MM.1S (cell line): Measurements from ENCODE around the gene SLAIN1.

Experiments
- DNase-seq: peaks from one replicate; pipeline ENCODE4 v3.0.0-alpha.2; 2015
- H2AFZ ChIP-seq: fragments of 300-600 bp; sonication (generic); 2 replicates; pipeline ENCODE4 v1.6.0; 2016; ENCODE audit warnings: antibody characterized with exemption, low read length
- H3F3A ChIP-seq: fragments of 300-600 bp; sonication (generic); 2 replicates; pipeline ENCODE4 v1.6.1; 2016; ENCODE audit warnings: mild to moderate bottlenecking, antibody characterized with exemption, low read length, moderate library complexity, mixed read lengths; ENCODE audit not compliant: insufficient read depth
- H3K27ac ChIP-seq: fragments of 300-600 bp; sonication (generic); 2 replicates; pipeline ENCODE4 v1.5.1; 2016; ENCODE audit warnings: mild to moderate bottlenecking, low read length
- H3K27me3 ChIP-seq: fragments of 300-600 bp; sonication (generic); replicated peaks from 2 replicates; pipeline ENCODE4 v1.6.0; 2016; ENCODE audit warnings: low read length; ENCODE audit not compliant: insufficient read depth
- H3K36me3 ChIP-seq: fragments of 300-600 bp; sonication (generic); replicated peaks from 2 replicates; pipeline ENCODE4 v1.6.1; 2016; ENCODE audit warnings: mild to moderate bottlenecking, low read length, mixed read lengths; ENCODE audit not compliant: insufficient read depth
- H3K4me1 ChIP-seq: fragments of 300-600 bp; sonication (generic); 2 replicates; pipeline ENCODE4 v1.6.1; 2016; ENCODE audit warnings: low read length, mixed read lengths
- H3K4me2 ChIP-seq: fragments of 300-600 bp; sonication (generic); 2 replicates; pipeline ENCODE4 v1.6.0; 2016; ENCODE audit warnings: low read depth, low read length
- H3K4me3 ChIP-seq: fragments of 300-600 bp; sonication (generic); 2 replicates; pipeline ENCODE4 v1.5.1; 2016; ENCODE audit warnings: low read length, mixed read lengths
- H3K79me2 ChIP-seq: fragments of 300-600 bp; sonication (generic); 2 replicates; pipeline ENCODE4 v1.6.1; 2016; ENCODE audit warnings: mixed run types, low read length, mixed read lengths
- H3K9ac ChIP-seq: fragments of 300-600 bp; sonication (generic); 2 replicates; pipeline ENCODE4 v1.6.1; 2016; ENCODE audit warnings: low read length, mixed read lengths
- H3K9me2 ChIP-seq: fragments of 300-600 bp; sonication (generic); replicated peaks from 2 replicates; pipeline ENCODE4 v1.6.1; 2016; ENCODE audit warnings: mild to moderate bottlenecking, low read length, mixed read lengths; ENCODE audit not compliant: insufficient read depth
- H3K9me3 ChIP-seq: fragments of 300-600 bp; sonication (generic); replicated peaks from 2 replicates; pipeline ENCODE4 v1.6.1; 2016; ENCODE audit warnings: mild to moderate bottlenecking, low read length, mixed read lengths; ENCODE audit not compliant: insufficient read depth
- H4K20me1 ChIP-seq: fragments of 300-600 bp; sonication (generic); 2 replicates; pipeline ENCODE4 v1.6.1; 2016; ENCODE audit warnings: mild to moderate bottlenecking, low read length, moderate library complexity, mixed read lengths; ENCODE audit not compliant: insufficient read depth
- CTCF ChIP-seq: fragments of 300-600 bp; sonication (generic); IDR thresholded peaks from 2 replicates; pipeline ENCODE4 v1.5.1; 2016; ENCODE audit warnings: antibody characterized with exemption, low read length, mixed read lengths
- EZH2 ChIP-seq: fragments of 300-600 bp; sonication (generic); optimal IDR thresholded peaks from 2 replicates; pipeline ENCODE3; 2017; ENCODE audit warnings: low read depth, mild to moderate bottlenecking, antibody characterized with exemption, low read length, mixed read lengths
- EZH2phosphoT487 ChIP-seq: fragments of 300-600 bp; sonication (generic); IDR thresholded peaks from 2 replicates; pipeline ENCODE4 v1.6.1; 2018; ENCODE audit warnings: antibody characterized with exemption, low read length

Gene SLAIN1

GRCh38 chr13:77678691-77679235 lies 18.7 kb upstream of the SLAIN1 start:
- no peaks in the 10 kb centered on the region for H3K79me2 ChIP-seq
- H3K4me2 ChIP-seq = no peak overlapping the region
- no peaks in the 10 kb centered on the region for H3K9me3 ChIP-seq
- no peak for DNase-seq
- H2AFZ ChIP-seq = no peak overlapping the region
- H3K4me3 ChIP-seq = no peak overlapping the region
- H3K9me2 ChIP-seq = no peaks in the 10 kb centered on the region
- no peaks in the 10 kb centered on the region for H4K20me1 ChIP-seq
- no peaks in the 10 kb centered on the region for H3F3A ChIP-seq
- TF ChIP-seq CTCF (no peak), EZH2phosphoT487 (no peak), EZH2 (no peak)
- no peaks in the 10 kb centered on the region for H3K36me3 ChIP-seq
- no peaks in the 10 kb centered on the region for H3K4me1 ChIP-seq
- no peak overlapping the region for H3K9ac ChIP-seq
- H3K27me3 ChIP-seq = no peaks in the 10 kb centered on the region
- no peak overlapping the region for H3K27ac ChIP-seq

GRCh38 chr13:77687799-77688198 lies 9.7 kb upstream of the SLAIN1 start:
- no peak overlapping the region for H3K27ac ChIP-seq
- TF ChIP-seq EZH2 = no peak
- TF ChIP-seq CTCF = no peak
- TF ChIP-seq EZH2phosphoT487 = no peak
- H3K4me1 ChIP-seq = no peaks in the 10 kb centered on the region
- no peak overlapping the region for H3K4me3 ChIP-seq
- no peaks in the 10 kb centered on the region for H3F3A ChIP-seq
- no peaks in the 10 kb centered on the region for H4K20me1 ChIP-seq
- H3K9me2 ChIP-seq = no peaks in the 10 kb centered on the region
- no peaks in the 10 kb centered on the region for H3K9me3 ChIP-seq
- no peak overlapping the region for H3K9ac ChIP-seq
- no peaks in the 10 kb centered on the region for H3K79me2 ChIP-seq
- no peaks in the 10 kb centered on the region for H3K36me3 ChIP-seq
- H3K27me3 ChIP-seq = no peaks in the 10 kb centered on the region
- H3K4me2 ChIP-seq = no peak overlapping the region
- no peak overlapping the region for H2AFZ ChIP-seq
- DNase-seq = no peak

GRCh38 chr13:77691871-77692270 lies 5.6 kb upstream of the SLAIN1 start:
- no peak overlapping the region for H3K4me2 ChIP-seq
- no peak overlapping the region for H3K27ac ChIP-seq
- H3K9ac ChIP-seq = no peak overlapping the region
- H3K36me3 ChIP-seq = no peaks in the 10 kb centered on the region
- H2AFZ ChIP-seq = no peak overlapping the region
- no peaks in the 10 kb centered on the region for H3K9me2 ChIP-seq
- no peak overlapping the region for H3K4me3 ChIP-seq
- H3K4me1 ChIP-seq = peaks cover 10% of the 10 kb centered on the region
- DNase-seq = no peak
- no peaks in the 10 kb centered on the region for H3K79me2 ChIP-seq
- no peak for TF ChIP-seq CTCF
- TF ChIP-seq EZH2phosphoT487 = no peak
- no peak for TF ChIP-seq EZH2
- no peaks in the 10 kb centered on the region for H4K20me1 ChIP-seq
- H3K9me3 ChIP-seq = no peaks in the 10 kb centered on the region
- H3K27me3 ChIP-seq = no peaks in the 10 kb centered on the region
- H3F3A ChIP-seq = peaks cover 5% of the 10 kb centered on the region
